NCI-H510A treated with DMSO at 0.1 percent for 48 hours (cell line): ENCODE results near the gene GALNT2.

Source experiments
- DNase-seq: peaks from one replicate; lab custom pipeline; 2025; lab: John Stamatoyannopoulos, UW

Gene GALNT2

DNA sequence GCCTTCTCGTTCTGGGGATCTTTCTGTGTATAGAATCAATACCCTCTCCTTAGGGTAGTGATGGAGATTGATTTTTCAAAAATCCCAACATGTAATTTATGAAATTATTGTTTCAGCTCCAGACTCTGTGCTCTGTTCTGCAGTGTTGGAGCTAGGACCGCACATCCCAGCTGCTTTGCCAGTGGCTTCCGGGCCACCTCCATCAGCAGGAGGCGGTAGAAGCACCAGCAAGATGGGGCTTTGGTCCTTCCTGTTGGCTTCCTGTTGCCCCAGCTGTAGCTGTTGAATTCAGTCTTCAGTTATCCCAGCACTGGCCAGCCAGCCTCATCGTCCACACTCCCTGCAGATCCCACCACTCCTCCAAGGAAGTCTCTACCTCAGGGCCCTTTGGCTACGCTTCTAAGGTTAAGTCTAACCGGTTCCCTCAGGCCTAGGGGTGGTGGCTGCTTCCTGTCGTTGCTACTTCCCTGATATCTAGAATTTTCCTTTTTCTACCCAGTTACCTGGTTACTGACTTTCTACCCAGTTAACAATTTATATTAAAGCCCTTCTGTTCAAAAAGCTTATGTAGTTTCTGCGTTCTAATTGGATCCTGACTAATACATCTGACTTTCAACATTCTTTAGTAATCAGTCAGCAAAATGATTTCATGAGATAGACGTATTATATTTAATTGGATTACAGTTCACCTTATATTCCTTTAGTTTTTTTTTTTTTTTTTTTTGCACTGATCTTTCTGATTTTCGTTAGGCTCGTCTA is 24.6 kb downstream of the GALNT2 start:
- no peak for DNase-seq

DNA sequence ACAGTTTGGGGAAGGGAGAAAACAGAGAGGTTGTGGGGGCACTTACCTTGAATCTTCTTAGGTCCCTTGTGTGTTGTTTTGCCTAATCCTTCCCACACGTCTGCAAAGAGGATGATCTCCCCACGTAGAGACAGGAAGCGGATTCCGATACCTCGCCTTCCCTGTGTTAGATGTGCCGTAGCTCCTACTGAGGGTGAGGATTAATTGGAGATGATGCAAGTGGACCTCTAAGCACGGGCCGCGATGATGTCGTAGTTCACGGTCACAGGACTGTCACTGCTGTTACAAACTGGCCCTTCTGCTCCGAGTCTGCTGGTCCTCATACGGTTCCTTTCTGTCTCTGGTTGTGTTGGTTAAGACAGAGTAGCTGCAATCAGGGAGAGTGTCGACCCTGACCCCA is 27.7 kb downstream of the GALNT2 start:
- no peak for DNase-seq

DNA sequence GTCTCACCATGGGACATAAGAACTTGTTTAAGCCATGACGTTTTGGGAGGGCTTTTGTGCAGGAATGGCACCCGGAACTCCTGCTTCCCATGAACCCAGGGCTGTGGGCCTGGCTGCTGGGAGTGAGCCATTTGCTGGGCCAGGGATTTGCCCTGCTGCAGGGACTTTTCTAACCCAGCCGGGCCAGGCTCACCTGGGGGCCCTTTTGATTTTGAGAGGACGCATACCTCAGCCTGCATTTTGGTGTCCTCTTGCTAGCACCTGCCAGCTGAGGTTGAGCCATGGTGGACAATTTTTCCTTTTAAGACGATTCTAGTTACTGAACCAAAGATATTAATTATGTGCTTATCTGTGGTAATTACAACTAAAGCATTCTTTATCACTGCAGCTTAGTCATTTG is 28.9 kb downstream of the GALNT2 start:
- no peak for DNase-seq

DNA sequence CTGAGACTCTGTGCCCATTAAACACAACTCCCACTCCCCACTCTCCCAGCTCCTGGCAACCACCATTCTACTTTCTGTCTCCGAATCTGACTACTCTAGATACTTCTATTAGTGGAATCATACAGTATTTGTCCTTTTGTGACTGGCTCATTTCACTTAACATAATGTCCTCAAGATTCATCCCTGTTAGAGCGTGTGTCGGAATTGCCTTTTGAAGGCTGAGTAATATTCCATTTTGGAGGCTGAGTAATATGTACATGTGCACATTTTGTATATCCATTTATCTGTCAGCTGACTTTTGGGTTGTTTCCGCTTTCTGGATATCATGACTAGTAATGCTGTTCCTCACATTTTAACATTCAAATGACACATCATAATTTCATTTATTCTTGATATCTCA is 30.3 kb downstream of the GALNT2 start:
- no peak for DNase-seq

DNA sequence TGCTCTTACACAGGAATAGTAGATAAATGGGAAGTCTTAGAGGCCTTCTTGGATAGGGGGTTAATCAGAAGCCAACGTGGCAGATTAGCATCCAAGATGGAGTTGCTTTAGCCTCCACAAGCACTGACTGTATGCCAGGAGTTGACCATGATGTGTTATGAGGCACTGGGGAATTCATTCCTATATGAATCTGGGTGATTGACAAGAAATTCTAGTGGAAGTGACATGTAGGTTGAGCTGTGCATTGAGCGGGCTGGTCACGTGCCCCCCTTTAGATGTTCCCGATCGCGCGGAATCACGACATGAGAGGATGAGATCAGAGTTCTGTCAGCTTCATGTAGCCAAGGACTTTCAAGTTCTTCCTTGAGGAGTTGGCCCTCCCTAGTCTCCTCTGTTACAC is 31.7 kb downstream of the GALNT2 start:
- no peak for DNase-seq

DNA sequence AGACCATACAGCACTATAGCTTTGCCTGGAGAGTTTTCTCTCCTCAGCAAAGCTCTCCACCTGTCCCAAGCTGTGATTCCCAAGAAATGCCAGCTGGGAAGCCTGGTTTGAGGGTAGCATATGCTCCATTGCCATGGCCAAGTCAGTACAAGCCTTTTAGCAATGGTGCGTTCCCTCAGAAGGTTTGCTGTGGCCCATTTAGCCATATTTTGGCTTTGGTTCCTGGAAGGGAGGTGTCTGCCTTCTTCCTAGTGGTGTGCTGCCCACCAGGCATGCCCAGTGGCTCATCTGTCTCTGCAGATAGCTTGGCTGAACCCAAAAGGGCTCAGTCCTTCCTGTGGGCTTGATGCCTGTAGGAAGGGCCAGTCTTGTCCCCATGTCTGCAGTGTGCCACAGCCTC is 32.4 kb downstream of the GALNT2 start:
- no peak for DNase-seq

DNA sequence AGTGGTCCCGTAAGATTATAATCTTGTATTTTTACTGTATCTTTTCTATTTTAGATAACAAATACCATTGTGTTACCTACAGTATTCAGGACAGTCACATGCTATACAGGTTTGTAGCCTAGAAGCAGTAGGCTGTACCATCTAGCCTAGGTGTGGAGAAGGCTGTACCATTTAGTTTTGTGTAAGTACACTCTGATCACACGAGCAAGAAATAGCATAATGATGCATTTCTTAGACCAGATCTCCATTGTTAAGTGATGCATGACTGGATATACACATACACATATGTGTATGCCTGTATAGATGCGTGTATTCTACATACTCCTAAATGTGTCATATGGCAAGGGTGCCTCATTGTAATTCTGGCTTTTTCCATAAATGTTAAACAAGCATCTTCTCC is 33.9 kb downstream of the GALNT2 start:
- no peak for DNase-seq

DNA sequence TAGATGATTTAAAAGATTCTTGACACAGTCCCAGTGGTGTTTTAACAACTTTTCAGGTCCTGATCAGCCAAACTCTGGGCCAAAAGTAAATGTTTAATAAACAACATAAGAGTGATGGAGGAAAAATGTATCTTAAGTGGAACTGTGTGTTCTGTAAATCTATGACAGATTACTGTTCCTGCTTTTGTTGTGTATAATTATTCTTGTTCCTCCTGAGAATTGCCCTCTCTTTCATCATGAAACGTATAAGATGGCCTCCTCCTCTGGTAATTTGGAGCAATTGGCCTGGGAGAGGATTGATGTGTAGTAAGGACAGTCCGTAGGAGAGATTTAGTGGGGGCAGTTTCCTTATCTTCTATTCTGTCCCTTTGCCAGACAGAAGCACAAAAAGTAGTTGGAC is 34.5 kb downstream of the GALNT2 start:
- DNase-seq = no peak

DNA sequence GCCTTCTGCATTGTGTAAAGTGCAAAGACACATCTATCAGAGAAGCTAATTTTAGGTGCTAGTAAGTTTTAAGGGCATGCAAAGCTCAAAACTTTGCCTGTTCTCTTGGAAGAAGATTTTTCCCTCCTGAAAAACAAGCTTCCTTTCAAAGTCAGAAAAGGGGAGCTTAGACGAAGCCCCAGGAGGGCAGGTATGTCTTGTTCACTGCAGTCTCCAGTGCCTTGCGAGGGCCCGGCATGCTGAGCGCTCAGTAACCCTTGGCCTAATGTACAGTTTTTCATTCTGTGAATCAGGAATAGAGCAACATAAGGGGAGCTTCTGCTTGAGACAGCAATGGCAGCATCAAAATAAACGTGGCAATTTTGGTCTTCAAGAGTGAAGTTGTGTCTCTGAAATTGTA is 35.0 kb downstream of the GALNT2 start:
- DNase-seq = no peak

DNA sequence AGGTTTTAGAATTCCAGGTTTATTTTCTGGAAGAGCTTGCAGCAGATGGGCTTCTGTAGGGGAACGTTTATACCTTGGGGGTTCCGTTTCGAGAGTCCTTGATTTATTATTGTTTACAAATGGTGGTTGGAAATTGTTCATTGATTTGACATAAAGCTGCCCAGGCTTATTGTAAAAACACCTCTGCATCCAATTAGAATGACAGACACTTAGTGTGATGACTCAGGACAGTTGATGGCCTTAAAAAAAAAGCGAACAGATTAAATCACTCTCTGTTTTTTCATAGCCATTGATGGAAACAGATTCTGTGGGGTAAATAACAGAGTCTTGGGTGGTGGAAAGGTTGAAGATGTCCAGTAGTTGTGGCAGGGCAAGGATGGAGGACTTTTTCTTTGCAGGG is 35.4 kb downstream of the GALNT2 start:
- no peak for DNase-seq

DNA sequence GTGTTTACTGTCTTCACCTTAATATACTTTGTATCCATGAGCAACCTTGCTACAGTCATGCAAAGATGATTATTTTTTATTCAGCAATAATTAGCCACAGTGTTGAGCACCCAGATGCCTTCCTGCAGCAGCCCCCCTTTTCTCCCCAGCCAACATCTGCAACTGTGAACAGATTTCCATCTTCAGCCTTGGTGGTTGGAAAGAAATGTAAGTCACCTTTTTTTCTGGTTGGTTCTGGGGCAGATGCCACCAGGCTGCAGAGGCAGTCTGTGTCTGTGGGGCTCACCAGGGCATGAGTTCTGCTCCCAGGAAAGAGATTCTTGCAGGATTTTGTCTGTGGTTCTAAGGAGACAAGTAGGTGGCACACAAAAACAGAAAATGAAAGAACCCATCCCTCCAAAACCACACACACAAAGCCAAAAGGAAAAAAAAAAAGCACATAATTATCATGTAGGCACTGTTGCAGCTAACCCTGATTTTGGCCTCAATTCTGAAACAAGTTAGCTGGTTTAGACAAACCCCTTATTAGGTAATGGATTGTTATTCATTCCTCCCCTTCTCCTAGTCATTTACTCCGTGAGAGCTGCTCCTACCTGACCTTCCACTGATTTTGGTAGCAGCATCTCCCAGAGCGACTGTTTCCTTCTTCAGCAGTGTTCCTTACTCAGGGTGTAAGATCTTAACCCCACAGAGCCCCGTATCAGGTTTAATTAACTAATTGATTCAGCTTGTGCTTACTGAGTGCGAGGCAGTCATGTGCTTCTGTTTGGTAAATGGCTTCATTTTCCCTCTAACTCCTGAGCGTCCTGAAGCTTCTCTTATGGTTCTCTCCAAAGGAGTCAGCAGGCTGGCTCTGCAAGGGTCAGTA is 36.5 kb downstream of the GALNT2 start:
- DNase-seq = no peak

DNA sequence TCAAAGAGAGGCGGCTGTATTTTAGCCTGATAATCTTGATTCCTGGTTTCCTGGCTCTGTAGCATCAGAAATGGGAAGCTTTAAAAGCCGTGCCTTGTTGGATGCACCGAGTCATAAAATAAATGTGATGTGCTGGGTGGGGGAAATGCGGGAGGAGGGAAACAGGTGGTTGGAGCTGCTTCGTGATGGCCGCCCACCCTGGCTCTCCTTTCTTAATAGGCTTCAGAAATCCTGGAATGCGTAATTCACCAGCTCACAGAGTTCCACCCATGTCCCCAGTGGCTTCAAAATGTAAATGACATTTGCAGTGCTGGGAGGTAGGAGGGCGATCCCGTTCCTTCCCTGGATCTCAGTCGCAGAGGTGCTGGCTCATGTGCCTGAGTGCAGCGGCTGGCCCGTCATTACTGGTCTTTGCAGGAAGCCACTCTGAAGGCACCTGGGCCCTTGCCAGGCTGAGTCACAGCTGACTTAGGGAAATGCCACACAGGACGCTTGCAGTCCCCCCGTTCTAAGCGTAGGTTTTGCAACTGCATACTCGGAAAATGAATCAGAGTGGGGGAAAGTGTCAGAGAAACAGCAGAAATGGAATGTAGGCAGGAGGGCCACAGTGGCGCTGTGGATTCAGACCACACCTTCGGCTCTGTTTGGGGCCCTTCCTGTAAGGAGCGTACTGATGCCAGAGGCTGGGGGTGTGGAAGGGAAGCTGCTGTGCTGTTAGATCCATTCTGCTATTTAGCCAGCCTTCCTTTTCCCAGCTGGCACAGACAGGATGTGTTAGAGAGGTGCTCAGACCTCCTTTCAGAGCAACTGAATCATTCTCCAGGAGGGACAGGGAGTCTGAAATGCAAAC is 37.6 kb downstream of the GALNT2 start:
- DNase-seq = peak; percentile 88

DNA sequence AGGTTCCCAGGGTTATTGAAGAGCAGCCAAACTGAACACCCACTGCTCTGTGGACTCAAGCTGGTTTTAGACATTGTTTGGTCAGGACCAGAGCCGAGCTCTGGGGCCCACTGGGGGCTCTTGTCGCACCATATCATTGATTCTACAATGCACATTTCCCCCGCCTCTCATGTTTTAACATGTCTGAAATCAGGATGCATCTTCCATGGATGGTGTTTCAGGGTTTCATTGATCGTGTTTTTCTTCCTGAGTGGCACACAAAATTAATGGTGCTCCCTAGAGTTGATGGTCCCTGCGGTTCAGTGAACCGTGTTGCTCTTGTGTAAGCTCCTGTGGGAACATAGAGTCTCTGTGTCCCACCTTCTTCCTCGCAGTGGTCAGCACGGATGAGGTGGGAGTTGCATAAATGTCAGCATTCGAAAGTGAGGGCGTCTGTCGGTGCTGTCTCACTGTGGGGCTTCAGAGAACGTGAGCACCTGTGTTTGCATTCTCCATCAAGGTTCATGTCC is 38.3 kb downstream of the GALNT2 start:
- DNase-seq = no peak

DNA sequence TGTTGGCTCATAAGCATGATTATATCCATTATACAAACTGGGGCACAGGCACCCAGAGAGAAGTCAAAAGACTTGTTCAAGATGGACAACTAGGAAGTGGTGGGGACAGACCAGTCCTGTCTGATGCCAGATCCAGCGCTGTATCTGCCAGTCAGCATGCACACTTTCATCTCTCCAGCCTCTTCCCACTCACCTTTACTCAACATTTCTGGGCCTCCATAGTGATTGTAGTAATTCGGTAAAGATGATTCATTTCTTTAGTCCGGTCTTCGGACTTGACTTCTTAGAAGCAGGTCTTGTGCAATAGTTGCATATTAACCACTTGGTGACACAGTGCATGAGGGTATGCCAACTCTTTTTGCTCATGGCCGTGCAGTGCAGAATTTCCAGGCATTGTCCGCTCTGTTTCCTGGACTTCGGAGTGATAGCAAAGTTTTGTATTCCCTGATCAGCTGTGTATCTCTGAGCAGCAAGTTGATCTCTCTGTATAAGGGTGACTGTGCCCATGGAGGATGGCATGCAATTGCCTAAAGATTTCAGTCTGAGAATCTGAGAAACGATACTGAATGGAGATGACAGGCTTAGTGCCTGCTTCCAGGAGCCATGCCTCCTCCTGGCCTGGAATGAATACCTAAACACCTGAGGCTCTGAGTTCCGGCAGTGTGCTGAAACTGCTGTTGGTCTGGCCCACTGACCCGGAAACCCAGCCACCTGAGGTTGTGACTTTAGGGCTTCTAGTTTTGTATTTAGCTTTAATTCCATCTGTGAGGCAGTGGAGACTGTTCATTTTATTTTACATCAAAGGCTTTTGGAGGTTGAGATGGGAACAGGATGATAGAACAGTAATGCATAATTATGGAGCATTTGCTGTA is 39.0 kb downstream of the GALNT2 start:
- DNase-seq = no peak

DNA sequence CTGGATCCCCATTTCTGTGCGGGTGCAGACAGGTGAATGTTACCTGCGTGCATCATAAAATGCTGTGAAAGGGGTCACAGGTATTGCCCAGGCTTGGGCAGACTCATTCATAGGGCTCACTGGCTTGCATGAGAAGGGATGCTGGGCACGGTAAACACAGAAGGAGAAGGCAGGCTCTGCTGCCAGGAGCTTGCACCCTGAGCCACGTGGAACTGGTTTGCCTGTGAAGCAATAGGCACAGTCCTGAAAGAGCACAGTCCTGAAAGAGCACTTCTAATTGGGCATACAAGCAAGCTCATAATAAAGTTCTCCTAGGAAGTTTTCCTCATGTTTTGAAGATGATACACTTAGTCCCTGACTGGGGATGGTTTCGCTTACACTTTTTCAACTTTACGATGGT is 40.9 kb downstream of the GALNT2 start:
- DNase-seq = no peak

DNA sequence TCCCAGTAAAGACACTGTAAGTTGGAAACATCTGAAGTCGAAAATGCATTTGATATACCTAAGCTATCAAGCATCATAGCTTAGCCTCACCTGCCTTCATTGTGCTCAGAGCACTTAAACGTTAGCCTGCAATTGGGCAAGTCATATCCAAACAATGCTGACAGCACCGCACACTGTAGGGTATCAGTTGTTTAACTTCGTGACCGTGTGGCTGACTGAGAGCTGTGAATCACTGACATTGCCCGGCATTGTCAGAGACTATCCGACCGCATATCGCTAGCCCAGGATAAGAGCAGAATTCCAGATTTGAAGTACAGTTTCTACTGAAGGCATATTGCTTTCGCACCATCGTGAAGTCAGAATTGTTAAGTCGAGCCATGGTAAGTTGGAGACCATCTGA is 41.5 kb downstream of the GALNT2 start:
- DNase-seq = peak; percentile 70

DNA sequence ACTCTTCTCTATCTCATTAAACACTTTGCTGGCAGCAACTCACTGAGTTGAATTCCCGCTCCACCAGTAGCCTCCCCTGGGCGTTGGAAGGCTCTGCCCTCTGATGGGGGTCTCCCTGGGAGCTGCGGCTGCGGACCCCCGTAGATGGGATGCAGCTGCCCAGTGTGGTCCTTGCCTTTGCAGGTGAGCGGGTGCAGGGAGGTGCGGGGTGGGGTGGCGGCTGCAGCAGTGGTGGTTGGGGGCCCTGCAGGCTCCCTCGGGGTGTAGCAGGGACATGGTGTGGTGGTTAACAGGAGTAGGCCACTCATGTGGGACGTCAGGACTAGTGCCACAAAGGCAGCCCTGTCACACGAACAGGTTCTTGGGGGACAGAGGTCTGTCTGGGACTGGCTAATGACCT is 42.0 kb downstream of the GALNT2 start:
- no peak for DNase-seq

DNA sequence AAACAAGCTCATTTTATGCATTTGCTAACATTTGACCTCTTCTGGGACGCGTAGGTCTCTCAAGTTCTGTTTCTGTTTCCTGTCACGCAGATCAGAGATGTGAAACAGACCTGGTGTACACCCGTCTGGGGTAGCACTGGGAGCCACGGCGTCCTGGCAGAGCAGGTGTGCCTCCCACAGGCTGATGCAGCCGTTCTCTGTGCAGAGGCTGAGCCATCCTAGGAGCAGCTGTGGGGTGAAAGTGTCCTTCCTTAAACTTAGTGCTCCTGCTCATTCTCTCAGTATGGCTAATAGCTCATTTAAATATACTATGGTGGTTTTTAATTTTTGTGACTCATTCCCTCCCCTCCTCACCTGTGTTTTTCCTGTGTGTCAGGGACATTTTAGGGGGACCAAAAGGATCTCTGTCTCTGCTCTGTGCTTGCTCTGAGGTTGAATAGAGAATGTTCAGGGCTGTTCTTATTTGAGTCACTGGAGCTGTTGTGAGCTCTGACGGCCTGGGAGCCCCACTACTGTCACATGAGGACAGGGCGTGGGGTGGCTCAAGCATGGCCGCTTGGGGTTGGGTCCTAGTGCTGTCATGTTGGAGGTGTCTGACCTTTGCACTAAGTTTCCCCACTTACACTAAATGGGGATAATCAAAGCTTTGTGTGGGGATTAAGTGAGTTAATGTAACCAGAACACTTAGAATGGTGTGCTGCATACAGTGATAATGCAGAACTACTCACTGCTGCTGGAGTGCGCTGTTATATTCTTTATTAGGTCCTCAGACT is 43.0 kb downstream of the GALNT2 start:
- peak; percentile 13 for DNase-seq

DNA sequence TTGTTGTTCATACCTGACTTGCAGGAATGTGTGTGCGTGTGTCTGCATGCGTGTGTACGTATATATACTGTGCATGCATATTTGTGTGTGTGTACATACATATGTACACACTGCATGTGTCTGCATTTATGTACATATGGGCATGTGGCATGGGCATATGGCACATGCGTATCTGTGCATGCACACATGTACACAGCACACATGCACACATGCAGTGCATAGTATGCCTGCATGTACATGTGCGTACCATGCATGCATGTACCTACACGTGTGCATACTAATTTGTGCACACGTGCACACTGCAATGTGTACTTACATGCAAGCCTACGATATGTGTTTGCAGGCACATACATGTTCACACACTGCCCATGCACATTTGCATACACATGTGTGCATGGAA is 43.9 kb downstream of the GALNT2 start:
- DNase-seq = no peak

DNA sequence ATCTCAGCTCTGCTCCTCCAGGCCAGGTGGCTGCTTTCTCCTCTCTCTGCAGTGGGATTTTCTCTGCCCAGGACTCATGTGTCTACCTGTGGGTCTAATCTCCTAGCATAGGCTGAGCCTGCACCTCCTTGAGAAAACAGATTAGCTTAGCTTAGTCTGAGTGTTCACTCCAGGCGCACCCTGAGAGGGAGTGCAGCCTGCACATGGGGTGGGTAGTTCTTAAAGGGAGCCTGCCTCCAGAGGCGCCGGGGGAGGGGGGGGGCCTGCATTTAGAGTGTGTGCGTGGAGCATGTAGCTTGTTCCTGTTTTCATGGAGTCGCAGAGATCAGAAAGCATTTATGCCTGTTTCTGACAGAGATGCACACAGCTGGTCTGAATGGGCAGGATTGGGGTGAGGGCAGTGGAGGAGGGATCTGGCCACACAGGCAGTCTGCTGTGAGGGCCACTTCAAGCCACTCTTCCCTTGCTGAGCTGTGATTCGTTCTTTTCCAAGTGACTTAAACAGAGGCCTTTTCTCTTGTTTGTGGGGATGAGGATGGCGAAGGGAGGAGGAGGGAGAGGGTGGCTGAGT is 45.2 kb downstream of the GALNT2 start:
- DNase-seq = peak; percentile 90
